Measurements from ENCODE around the gene PRR33.

The PRR33 gene

DNA sequence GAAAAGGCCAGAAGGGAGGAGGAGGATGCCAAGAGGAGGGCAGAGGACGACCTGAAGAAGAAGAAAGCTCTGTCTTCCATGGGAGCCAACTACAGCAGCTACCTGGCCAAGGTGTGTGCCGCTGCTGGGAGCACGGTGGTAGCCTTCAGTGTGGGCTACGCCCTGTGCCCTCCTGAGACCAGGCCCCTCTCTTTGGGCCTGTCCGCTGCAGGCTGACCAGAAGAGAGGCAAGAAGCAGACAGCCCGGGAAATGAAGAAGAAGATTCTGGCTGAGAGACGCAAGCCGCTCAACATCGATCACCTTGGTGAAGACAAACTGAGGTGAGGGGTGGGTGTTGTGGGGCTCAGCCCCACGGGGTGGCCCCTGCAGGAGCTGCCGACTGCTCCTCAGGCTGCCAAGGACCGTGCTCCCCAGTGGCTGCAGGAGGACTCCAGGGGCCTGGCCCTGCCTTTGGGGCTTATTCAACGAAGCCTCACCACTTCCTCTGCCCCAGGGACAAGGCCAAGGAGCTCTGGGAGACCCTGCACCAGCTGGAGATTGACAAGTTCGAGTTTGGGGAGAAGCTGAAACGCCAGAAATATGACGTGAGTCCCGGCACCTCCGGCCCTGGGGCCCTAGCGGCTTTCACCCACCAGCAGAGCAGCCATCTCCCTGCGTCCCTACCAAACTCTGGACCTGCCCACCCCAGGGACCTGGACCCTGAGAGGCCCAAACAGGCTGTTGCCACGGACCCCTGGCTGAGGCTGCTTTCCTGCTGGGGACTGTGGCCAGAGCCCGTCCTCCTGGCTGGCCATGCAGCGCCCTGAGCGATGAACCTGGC lies 42.9 kb upstream of the PRR33 start:
- H3K36me3 ChIP-seq (ENCODE audit: control insufficient read depth, insufficient read depth, low read length), result no peaks in the 10 kb centered on the region; the same call in 1 of the 2 replicates
- no CpG with 5 or more reads among the region's 24 CpGs for WGBS (ENCODE audit: insufficient coverage, insufficient read length)
- no peaks in the 10 kb centered on the region for H3K9me3 ChIP-seq (ENCODE audit: control insufficient read depth, insufficient read depth, low read length)
- H3K27me3 ChIP-seq (ENCODE audit: control insufficient read depth, insufficient read depth, low read length), result no peaks in the 10 kb centered on the region
- no peak overlapping the region for H3K27ac ChIP-seq (ENCODE audit: low read length)
- no peak for DNase-seq (ENCODE audit: low read depth, low spot score)
- peaks cover 1% of the 10 kb centered on the region; the same call in 1 of the 2 replicates for H3K4me1 ChIP-seq (ENCODE audit: control insufficient read depth, insufficient read depth, low read length)
- H3K4me3 ChIP-seq (ENCODE audit: low read length), result no peak overlapping the region

DNA sequence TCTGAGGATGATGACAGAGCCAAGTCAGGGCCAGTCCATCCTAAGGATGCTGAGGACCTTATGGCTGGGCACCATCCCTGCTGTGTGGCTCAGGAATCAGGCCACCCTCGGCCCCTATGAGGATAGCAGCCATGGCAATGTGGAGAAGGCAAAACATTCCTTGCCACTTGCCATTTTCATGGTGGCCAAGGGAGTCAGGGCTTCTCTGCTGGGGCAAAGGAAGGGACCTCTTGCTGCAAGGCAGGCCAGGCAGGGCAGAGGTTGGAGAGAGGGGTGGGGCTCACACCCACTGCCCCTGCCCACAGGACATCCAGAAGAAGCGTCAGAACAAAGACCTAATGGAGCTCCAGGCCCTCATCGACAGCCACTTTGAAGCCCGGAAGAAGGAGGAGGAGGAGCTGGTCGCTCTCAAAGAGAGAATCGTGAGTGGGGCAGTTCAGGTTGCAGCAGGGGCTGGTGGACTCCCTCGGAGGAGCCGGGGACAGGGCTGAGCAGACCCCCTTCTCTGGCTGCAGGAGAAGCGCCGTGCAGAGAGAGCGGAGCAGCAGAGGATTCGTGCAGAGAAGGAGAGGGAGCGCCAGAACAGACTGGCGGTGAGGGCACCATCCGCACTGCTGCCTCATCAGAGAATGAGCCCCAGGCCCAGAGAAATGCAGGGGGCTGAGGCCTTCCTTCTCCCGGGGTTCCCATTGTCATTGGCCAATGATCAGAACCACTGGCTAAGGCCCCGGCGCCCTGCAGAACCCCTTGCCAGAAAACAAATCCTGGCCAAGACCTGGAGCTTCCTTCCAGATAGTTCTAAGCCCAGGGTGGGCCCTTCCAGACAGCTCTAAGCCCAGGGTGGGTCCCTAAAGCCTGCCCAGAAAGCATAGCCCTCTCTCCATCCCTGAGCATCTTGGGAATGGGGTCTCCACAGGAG lies 42.0 kb upstream of the PRR33 start:
- Histone ChIP-seq H3K27me3 (ENCODE audit: control insufficient read depth, insufficient read depth, low read length) (no peaks in the 10 kb centered on the region), H3K27ac (ENCODE audit: low read length) (no peak overlapping the region), H3K36me3 (ENCODE audit: control insufficient read depth, insufficient read depth, low read length) (no peaks in the 10 kb centered on the region; the same call in 1 of the 2 replicates), H3K4me1 (ENCODE audit: control insufficient read depth, insufficient read depth, low read length) (peaks cover 1% of the 10 kb centered on the region; the same call in 1 of the 2 replicates), H3K9me3 (ENCODE audit: control insufficient read depth, insufficient read depth, low read length) (no peaks in the 10 kb centered on the region), H3K4me3 (ENCODE audit: low read length) (no peak overlapping the region)
- no peak for DNase-seq (ENCODE audit: low read depth, low spot score)
- WGBS (ENCODE audit: insufficient coverage, insufficient read length), result no CpG with 5 or more reads among the region's 18 CpGs

DNA sequence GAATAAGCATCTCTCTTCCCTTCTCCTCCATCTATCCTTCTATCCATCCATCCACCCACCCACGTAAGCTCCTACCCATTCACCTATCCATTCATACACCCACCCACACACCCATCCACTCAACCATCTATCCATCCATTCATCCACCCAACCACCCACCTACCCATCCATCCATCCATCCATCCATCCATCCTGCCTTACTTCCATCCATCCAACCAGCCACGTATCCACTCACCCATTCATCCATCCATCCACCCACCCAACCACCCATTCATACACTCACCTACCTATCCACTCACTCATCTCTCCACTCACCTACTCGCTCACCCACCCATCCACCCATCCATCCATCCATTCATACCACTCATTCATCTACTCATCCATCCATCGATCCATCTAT lies 41.0 kb upstream of the PRR33 start:
- no peak overlapping the region for H3K4me3 ChIP-seq (ENCODE audit: low read length)
- no peaks in the 10 kb centered on the region for H3K9me3 ChIP-seq (ENCODE audit: control insufficient read depth, insufficient read depth, low read length)
- no peak for DNase-seq (ENCODE audit: low read depth, low spot score)
- H3K36me3 ChIP-seq (ENCODE audit: control insufficient read depth, insufficient read depth, low read length), result no peaks in the 10 kb centered on the region; the same call in 1 of the 2 replicates
- no peak overlapping the region for H3K27ac ChIP-seq (ENCODE audit: low read length)
- 100% methylated on average over 2 of the region's 4 CpGs for WGBS (ENCODE audit: insufficient coverage, insufficient read length)
- peaks cover 1% of the 10 kb centered on the region; the same call in 1 of the 2 replicates for H3K4me1 ChIP-seq (ENCODE audit: control insufficient read depth, insufficient read depth, low read length)
- no peaks in the 10 kb centered on the region for H3K27me3 ChIP-seq (ENCODE audit: control insufficient read depth, insufficient read depth, low read length)

DNA sequence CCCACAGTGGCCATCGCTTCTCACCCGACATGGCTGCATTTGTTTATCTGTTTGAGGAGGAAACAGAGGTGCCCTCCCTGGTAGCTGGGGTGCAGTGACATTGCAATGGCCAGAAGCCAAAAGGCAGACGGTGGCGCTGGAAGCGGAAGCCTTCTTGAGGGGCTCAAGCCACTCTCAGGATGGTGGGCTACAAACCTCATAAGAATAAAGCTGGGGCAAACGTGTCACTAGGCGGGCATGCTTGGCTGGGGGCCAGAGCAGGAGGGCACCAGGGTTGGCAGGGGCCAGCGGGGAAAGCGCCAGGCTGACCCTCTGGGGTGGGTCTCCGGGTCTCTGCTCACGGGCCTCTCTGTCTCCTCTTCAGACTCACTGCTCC lies 40.4 kb upstream of the PRR33 start:
- H3K27ac ChIP-seq (ENCODE audit: low read length), result no peak overlapping the region
- H3K4me3 ChIP-seq (ENCODE audit: low read length), result no peak overlapping the region
- WGBS (ENCODE audit: insufficient coverage, insufficient read length), result no CpG with 5 or more reads among the region's 11 CpGs
- DNase-seq (ENCODE audit: low read depth, low spot score), result no peak
- H3K4me1 ChIP-seq (ENCODE audit: control insufficient read depth, insufficient read depth, low read length), result no peaks in the 10 kb centered on the region
- no peaks in the 10 kb centered on the region for H3K27me3 ChIP-seq (ENCODE audit: control insufficient read depth, insufficient read depth, low read length)
- H3K36me3 ChIP-seq (ENCODE audit: control insufficient read depth, insufficient read depth, low read length), result no peaks in the 10 kb centered on the region
- H3K9me3 ChIP-seq (ENCODE audit: control insufficient read depth, insufficient read depth, low read length), result no peaks in the 10 kb centered on the region

DNA sequence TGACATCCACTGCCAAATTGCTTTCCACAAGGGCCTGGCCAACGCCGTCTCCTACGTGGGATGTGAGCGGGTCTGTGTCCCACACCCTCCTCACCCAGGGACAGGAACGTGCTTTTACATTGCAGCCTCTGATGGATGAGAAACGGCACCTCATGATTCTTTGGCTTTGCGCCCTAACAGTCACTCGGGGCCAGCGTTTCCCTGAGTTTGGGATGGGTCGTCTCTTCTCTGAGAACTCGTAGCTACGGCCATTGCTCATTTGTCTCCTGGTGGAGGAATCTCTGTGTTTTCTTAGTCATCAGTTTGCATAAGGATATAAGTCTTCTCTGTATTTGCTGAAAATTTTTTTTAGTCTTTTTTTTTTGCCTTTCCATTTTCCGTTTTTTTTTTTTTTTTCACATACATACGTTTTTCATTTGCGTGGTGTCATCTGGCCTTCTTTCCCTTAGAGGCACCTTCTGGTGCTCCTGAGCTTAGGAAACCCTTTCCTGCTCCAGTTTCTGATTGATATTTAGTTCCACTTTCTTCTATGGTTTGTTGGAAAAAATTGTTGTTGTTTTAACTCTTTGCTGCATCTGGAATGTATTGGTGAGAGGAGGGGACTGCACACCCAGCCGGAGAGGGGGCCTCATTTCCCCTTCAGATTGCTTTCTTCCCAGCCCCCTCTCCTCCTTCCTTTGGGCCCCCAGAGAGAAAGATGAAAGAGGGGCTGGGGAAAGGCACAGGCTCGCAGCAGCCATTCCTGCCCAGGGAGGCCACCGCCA lies 39.8 kb upstream of the PRR33 start:
- DNase-seq (ENCODE audit: low read depth, low spot score), result no peak
- H3K36me3 ChIP-seq (ENCODE audit: control insufficient read depth, insufficient read depth, low read length), result no peaks in the 10 kb centered on the region
- no peak overlapping the region for H3K4me3 ChIP-seq (ENCODE audit: low read length)
- WGBS (ENCODE audit: insufficient coverage, insufficient read length), result no CpG with 5 or more reads among the region's 18 CpGs
- no peak overlapping the region for H3K27ac ChIP-seq (ENCODE audit: low read length)
- H3K9me3 ChIP-seq (ENCODE audit: control insufficient read depth, insufficient read depth, low read length), result no peaks in the 10 kb centered on the region
- H3K4me1 ChIP-seq (ENCODE audit: control insufficient read depth, insufficient read depth, low read length), result no peaks in the 10 kb centered on the region
- H3K27me3 ChIP-seq (ENCODE audit: control insufficient read depth, insufficient read depth, low read length), result no peaks in the 10 kb centered on the region

DNA sequence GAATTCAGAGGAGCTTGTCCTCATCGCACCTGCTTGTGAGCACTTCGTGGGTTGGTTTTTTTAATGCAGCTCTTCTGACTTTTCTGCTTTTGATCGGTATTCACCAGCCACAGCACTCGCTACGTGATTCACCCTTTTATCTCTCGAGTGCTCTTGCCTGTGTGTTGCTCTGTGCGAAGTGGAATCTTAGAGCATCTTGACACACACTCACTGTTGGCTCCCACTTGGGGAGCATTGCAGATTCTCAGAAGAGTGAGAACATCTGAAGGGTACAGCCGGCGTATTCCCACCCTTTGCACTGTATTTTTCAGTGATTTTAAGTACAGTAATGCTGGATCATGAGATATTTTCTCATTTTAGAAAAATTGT lies 38.8 kb upstream of the PRR33 start:
- H3K4me1 ChIP-seq (ENCODE audit: control insufficient read depth, insufficient read depth, low read length), result no peaks in the 10 kb centered on the region
- no CpG with 5 or more reads among the region's 9 CpGs for WGBS (ENCODE audit: insufficient coverage, insufficient read length)
- H3K27me3 ChIP-seq (ENCODE audit: control insufficient read depth, insufficient read depth, low read length), result no peaks in the 10 kb centered on the region
- H3K27ac ChIP-seq (ENCODE audit: low read length), result no peak overlapping the region
- no peak for DNase-seq (ENCODE audit: low read depth, low spot score)
- no peaks in the 10 kb centered on the region for H3K9me3 ChIP-seq (ENCODE audit: control insufficient read depth, insufficient read depth, low read length)
- H3K36me3 ChIP-seq (ENCODE audit: control insufficient read depth, insufficient read depth, low read length), result no peaks in the 10 kb centered on the region
- H3K4me3 ChIP-seq (ENCODE audit: low read length), result no peak overlapping the region

DNA sequence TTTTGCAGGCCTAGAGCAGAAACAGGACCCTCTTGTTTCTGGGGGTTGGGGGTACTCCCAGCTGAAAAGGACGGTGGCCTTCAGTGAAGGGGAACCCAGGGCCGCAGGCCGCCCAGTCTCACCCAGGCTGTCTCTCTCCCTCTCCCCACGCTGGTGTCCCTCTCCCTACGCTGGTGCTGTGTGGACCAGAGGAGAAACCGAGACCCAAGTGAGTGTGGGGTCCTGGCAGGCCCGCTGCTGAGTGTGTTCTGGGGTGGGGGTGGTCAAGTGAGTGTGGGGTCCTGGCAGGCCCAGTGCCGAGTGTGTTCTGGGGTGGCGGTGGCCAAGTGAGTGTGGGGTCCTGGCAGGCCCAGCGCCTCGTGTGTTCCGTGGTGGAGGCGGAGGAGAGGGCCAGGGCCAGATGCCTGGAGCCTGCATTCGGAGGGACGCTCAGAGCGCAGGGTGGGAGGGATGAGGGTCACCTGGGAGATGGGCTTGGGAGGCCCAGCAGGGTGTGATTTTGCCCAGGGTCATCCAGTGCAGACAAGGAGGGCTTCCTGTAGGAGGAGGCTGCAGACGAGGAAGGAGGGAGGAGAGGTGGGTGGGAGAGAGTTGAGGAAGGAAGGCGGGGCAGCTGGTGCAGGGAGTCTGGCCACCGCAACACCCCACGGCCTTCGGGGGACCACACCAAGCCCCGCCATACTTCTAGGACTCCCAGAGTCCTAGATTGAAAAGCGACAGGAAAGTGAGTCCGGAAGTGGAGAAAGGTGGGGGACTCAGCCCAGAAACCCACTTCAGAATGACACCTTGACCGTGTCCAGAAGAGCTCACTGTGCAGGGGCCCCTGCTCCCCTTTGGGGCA lies 38.1 kb upstream of the PRR33 start:
- no peak for DNase-seq (ENCODE audit: low read depth, low spot score)
- Histone ChIP-seq H3K36me3 (ENCODE audit: control insufficient read depth, insufficient read depth, low read length) (no peaks in the 10 kb centered on the region), H3K27ac (ENCODE audit: low read length) (no peak overlapping the region), H3K4me1 (ENCODE audit: control insufficient read depth, insufficient read depth, low read length) (no peaks in the 10 kb centered on the region), H3K9me3 (ENCODE audit: control insufficient read depth, insufficient read depth, low read length) (no peaks in the 10 kb centered on the region), H3K27me3 (ENCODE audit: control insufficient read depth, insufficient read depth, low read length) (no peaks in the 10 kb centered on the region), H3K4me3 (ENCODE audit: low read length) (no peak overlapping the region)
- WGBS (ENCODE audit: insufficient coverage, insufficient read length), result no CpG with 5 or more reads among the region's 25 CpGs

DNA sequence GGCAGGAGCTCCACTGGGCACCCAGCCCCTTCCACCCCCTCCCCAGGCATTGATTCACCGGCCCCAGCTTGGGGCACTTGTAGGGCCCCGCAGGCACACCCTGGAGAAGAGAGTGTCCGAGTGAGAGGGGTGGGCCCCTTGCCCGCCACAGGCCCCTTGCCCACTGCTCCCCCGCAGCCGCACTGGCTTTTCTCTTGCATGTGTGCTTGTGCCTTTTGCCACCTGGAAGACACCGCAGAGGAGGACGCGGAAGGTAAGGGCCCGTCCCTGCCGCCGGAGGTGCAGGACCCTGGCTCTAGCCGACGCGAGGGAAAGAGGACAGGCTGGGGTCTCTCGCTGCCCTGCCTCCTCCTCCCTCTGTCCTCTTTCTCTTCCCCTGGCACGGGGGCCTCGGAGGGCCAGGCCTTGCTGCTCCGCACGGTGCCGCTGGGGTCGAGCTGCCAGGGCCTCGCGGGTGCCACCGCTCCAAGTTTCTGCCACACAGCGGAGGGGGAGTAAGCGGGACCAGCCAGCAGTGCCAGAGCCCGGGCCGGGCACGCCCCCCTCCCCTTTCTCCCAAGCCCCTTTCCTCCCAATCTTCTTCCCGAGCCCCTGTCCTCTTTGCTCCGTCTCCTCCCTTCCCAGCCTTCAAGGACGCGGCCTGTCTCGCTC lies 37.3 kb upstream of the PRR33 start:
- no peak for DNase-seq (ENCODE audit: low read depth, low spot score)
- H3K27me3 ChIP-seq (ENCODE audit: control insufficient read depth, insufficient read depth, low read length), result no peaks in the 10 kb centered on the region
- H3K9me3 ChIP-seq (ENCODE audit: control insufficient read depth, insufficient read depth, low read length), result no peaks in the 10 kb centered on the region
- WGBS (ENCODE audit: insufficient coverage, insufficient read length), result no CpG with 5 or more reads among the region's 35 CpGs
- H3K4me1 ChIP-seq (ENCODE audit: control insufficient read depth, insufficient read depth, low read length), result no peaks in the 10 kb centered on the region
- H3K27ac ChIP-seq (ENCODE audit: low read length), result no peak overlapping the region
- no peaks in the 10 kb centered on the region for H3K36me3 ChIP-seq (ENCODE audit: control insufficient read depth, insufficient read depth, low read length)
- H3K4me3 ChIP-seq (ENCODE audit: low read length), result no peak overlapping the region

DNA sequence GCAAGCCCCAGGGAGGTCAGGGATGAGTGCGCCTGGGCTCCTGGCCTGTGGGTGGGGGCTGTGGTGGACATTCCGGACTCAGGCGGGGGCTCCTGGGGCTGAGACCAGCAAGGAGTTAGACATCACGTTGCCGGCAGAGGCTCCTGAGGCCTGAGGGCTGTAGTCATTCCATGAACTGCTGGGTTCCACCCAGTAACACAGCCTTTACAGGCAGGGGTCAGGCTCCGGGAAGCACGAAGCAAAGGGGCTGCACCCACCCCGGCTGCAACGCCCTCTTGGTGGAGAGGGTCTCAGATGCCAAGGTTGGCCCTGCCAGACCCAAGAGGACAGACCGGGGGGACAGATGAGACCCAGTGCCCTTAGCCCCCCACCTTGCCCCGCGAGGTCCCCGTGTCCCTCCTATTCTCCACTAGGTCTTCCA lies 36.8 kb upstream of the PRR33 start:
- H3K27ac ChIP-seq (ENCODE audit: low read length), result no peak overlapping the region
- H3K4me1 ChIP-seq (ENCODE audit: control insufficient read depth, insufficient read depth, low read length), result no peaks in the 10 kb centered on the region
- no CpG with 5 or more reads among the region's 13 CpGs for WGBS (ENCODE audit: insufficient coverage, insufficient read length)
- H3K9me3 ChIP-seq (ENCODE audit: control insufficient read depth, insufficient read depth, low read length), result no peaks in the 10 kb centered on the region
- no peaks in the 10 kb centered on the region for H3K36me3 ChIP-seq (ENCODE audit: control insufficient read depth, insufficient read depth, low read length)
- H3K27me3 ChIP-seq (ENCODE audit: control insufficient read depth, insufficient read depth, low read length), result no peaks in the 10 kb centered on the region
- no peak for DNase-seq (ENCODE audit: low read depth, low spot score)
- H3K4me3 ChIP-seq (ENCODE audit: low read length), result no peak overlapping the region
